HepG2 (cell line): ENCODE results near the gene FZD4. TPM values are rescaled to one million over a fixed set of nuclear protein-coding genes. Genes with fewer than 3 reads are reported as not detected.

ENCODE experiments used
- ARID2 ChIP-seq: sonication (generic); formaldehyde crosslinking; IDR thresholded peaks from 2 replicates; pipeline ENCODE4 v1.8.1; 2022; ENCODE audit warnings: mild to moderate bottlenecking, missing genetic modification reagents, borderline replicate concordance
- CAMTA2 ChIP-seq: sonication (generic); formaldehyde crosslinking; IDR thresholded peaks from 2 replicates; pipeline ENCODE4 v1.4.0; 2020; ENCODE audit warnings: mild to moderate bottlenecking, missing genetic modification reagents, borderline replicate concordance
- CCDC6 ChIP-seq: sonication (generic); formaldehyde crosslinking; IDR thresholded peaks from 2 replicates; pipeline ENCODE4 v1.8.1; 2022; ENCODE audit warnings: mild to moderate bottlenecking, missing genetic modification reagents, moderate library complexity
- EEA1 ChIP-seq: sonication (generic); formaldehyde crosslinking; IDR thresholded peaks from 2 replicates; pipeline ENCODE4 v1.5.1; 2020; ENCODE audit warnings: mild to moderate bottlenecking, missing genetic modification reagents, borderline replicate concordance
- FOXK1 ChIP-seq: sonication (generic); formaldehyde crosslinking; IDR thresholded peaks from 2 replicates; pipeline ENCODE4 v1.4.0; 2020; ENCODE audit warnings: low read depth, missing genetic modification reagents, borderline replicate concordance
- HNRNPUL1 ChIP-seq: fragments of 200-400 bp; formaldehyde crosslinking; IDR thresholded peaks from 2 replicates; pipeline ENCODE4 v1.6.1; 2017; ENCODE audit warnings: low read depth, mild to moderate bottlenecking, low read length, moderate library complexity
- IKZF4 ChIP-seq: sonication (generic); formaldehyde crosslinking; IDR thresholded peaks from 2 replicates; pipeline ENCODE4 v1.5.1; 2020; ENCODE audit warnings: borderline replicate concordance, mild to moderate bottlenecking, low read depth, missing genetic modification reagents; ENCODE audit errors: not compliant biosample characterization
- KLF15 ChIP-seq: sonication (generic); formaldehyde crosslinking; IDR thresholded peaks from 2 replicates; pipeline ENCODE4 v1.8.1; 2023; ENCODE audit warnings: borderline replicate concordance, mild to moderate bottlenecking, inconsistent platforms, missing genetic modification reagents, mixed read lengths
- MEF2D ChIP-seq: sonication (generic); formaldehyde crosslinking; IDR thresholded peaks from 2 replicates; pipeline ENCODE4 v1.5.1; 2020; ENCODE audit warnings: mild to moderate bottlenecking, missing genetic modification reagents
- NR2C2 ChIP-seq: sonication (generic); formaldehyde crosslinking; IDR thresholded peaks from 2 replicates; pipeline ENCODE4 v1.4.0; 2020; ENCODE audit warnings: missing genetic modification reagents, mild to moderate bottlenecking, moderate library complexity, borderline replicate concordance
- U2AF1 ChIP-seq: fragments of 200-400 bp; formaldehyde crosslinking; optimal IDR thresholded peaks from 2 replicates; pipeline ENCODE3; 2017; ENCODE audit warnings: mild to moderate bottlenecking, low read depth, low read length
- ZBTB14 ChIP-seq: sonication (generic); formaldehyde crosslinking; IDR thresholded peaks from 2 replicates; pipeline ENCODE4 v1.4.0; 2020; ENCODE audit warnings: missing genetic modification reagents
- ZNF343 ChIP-seq: sonication (generic); formaldehyde crosslinking; IDR thresholded peaks from 2 replicates; pipeline ENCODE4 v1.4.0; 2020; ENCODE audit warnings: mild to moderate bottlenecking, missing genetic modification reagents
- ZNF441 ChIP-seq: sonication (generic); formaldehyde crosslinking; IDR thresholded peaks from 2 replicates; pipeline ENCODE4 v1.7.0; 2021; ENCODE audit warnings: missing genetic modification reagents, borderline replicate concordance
- ZNF496 ChIP-seq: sonication (generic); formaldehyde crosslinking; IDR thresholded peaks from 2 replicates; pipeline ENCODE4 v1.8.1; 2023; ENCODE audit warnings: mild to moderate bottlenecking, moderate library complexity, missing genetic modification reagents; ENCODE audit not compliant: insufficient replicate concordance
- ZNF570 ChIP-seq: sonication (generic); formaldehyde crosslinking; IDR thresholded peaks from 2 replicates; pipeline ENCODE4 v1.4.0; 2020; ENCODE audit warnings: mild to moderate bottlenecking, missing genetic modification reagents, borderline replicate concordance
- ZNF609 ChIP-seq: sonication (generic); formaldehyde crosslinking; IDR thresholded peaks from 2 replicates; pipeline ENCODE4 v1.4.0; 2020; ENCODE audit warnings: mild to moderate bottlenecking, missing genetic modification reagents, borderline replicate concordance
- polyA plus RNA-seq, 8 experiments: library from polyadenylated mRNA; depleted of rRNA in 3 of 8; stranded (reverse) in 7 of 8; unstranded in 1 of 8; fragments of >200 nt; fragmentation: Illumina TruSeq in 4 of 8; extraction: Trizol in 4 of 8; gene quantifications; 2 replicates each; pipeline versions ENCODE4 v1.2.1 to v1.2.3, GENCODE V29; 2011 to 2016; ENCODE audit warnings: low read depth in 4 of 8, missing spikeins in 1 of 8, mixed read lengths in 1 of 8; ENCODE audit not compliant: insufficient read depth in 1 of 8
- total RNA-seq, 5 experiments: library from RNA; depleted of rRNA; stranded (reverse); fragments of >200 nt; fragmentation: Illumina TruSeq; extraction: Trizol; gene quantifications; 2 replicates each; pipeline ENCODE4 v1.2.3, GENCODE V29; 2016; ENCODE audit warnings: low read depth in 1 of 5
- TF ChIP-seq, protein P1 (sequence below): sonication (generic); formaldehyde crosslinking; IDR thresholded peaks from 2 replicates; pipeline ENCODE4 v1.4.0; 2020; ENCODE audit warnings: missing genetic modification reagents
- TF ChIP-seq, protein P2 (sequence below): sonication (generic); formaldehyde crosslinking; IDR thresholded peaks from 2 replicates; pipeline ENCODE4 v1.4.0; 2020; ENCODE audit warnings: missing genetic modification reagents, mild to moderate bottlenecking, borderline replicate concordance

Gene FZD4
- total and polyA plus RNA-seq, 2 of the 13 experiments (the other 11 are each of a cell fraction or from before 2014, with no cell fraction given) = 46.5 to 70.4 TPM

GRCh38 chr11:86954269-86955110 lies 705 bp downstream of the FZD4 start (continued):
- TF ChIP-seq NR2C2 (CRISPR knock-in tag) = no peak
- peak; percentile 74; the same call in 1 of the 2 replicates for TF ChIP-seq EEA1 (CRISPR knock-in tag)
- TF ChIP-seq, protein P1, sequence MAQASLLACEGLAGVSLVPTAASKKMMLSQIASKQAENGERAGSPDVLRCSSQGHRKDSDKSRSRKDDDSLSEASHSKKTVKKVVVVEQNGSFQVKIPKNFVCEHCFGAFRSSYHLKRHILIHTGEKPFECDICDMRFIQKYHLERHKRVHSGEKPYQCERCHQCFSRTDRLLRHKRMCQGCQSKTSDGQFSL (CRISPR knock-in tag) = 0 out of 2 replicates have a peak, but pooled peaks have one; percentile 23
- no peak for TF ChIP-seq IKZF4 (CRISPR knock-in tag)
- no peak for TF ChIP-seq ZNF570 (CRISPR knock-in tag)
- no peak for TF ChIP-seq ZNF609 (CRISPR knock-in tag)
- TF ChIP-seq, protein P2, sequence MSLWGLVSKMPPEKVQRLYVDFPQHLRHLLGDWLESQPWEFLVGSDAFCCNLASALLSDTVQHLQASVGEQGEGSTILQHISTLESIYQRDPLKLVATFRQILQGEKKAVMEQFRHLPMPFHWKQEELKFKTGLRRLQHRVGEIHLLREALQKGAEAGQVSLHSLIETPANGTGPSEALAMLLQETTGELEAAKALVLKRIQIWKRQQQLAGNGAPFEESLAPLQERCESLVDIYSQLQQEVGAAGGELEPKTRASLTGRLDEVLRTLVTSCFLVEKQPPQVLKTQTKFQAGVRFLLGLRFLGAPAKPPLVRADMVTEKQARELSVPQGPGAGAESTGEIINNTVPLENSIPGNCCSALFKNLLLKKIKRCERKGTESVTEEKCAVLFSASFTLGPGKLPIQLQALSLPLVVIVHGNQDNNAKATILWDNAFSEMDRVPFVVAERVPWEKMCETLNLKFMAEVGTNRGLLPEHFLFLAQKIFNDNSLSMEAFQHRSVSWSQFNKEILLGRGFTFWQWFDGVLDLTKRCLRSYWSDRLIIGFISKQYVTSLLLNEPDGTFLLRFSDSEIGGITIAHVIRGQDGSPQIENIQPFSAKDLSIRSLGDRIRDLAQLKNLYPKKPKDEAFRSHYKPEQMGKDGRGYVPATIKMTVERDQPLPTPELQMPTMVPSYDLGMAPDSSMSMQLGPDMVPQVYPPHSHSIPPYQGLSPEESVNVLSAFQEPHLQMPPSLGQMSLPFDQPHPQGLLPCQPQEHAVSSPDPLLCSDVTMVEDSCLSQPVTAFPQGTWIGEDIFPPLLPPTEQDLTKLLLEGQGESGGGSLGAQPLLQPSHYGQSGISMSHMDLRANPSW = no peak
- no peak for TF ChIP-seq KLF15 (CRISPR knock-in tag)
- no peak for TF ChIP-seq ZNF496 (CRISPR knock-in tag)
- TF ChIP-seq MEF2D = no peak
- TF ChIP-seq FOXK1 (CRISPR knock-in tag) = no peak
- no peak for TF ChIP-seq U2AF1
- no peak; the same call in 1 of the 2 replicates for TF ChIP-seq ZNF441
- TF ChIP-seq ZBTB14 (CRISPR knock-in tag) = peak; percentile 24; the same call in 1 of the 2 replicates
- no peak for TF ChIP-seq CCDC6 (CRISPR knock-in tag)
- TF ChIP-seq CAMTA2 (CRISPR knock-in tag) = no peak
- TF ChIP-seq ZNF343 = 0 out of 2 replicates have a peak, but pooled peaks have one; percentile 44
- TF ChIP-seq ARID2 (CRISPR knock-in tag) = no peak
- no peak for TF ChIP-seq HNRNPUL1
